Glomerular endothelial cell (primary cell): ENCODE measurements around the gene G0S2. TPM values are rescaled to one million over a fixed set of nuclear protein-coding genes. Genes with fewer than 3 reads are reported as not detected.
"Not testable (repeated sequence)": the region's sequence is repeated elsewhere in the genome, so short reads cannot be mapped to it uniquely, and the experiment has no call there.

Source experiments
- DNase-seq: peaks from one replicate; pipeline ENCODE4 v3.0.0-alpha.2; 2011; ENCODE audit warnings: low read depth, low spot score; ENCODE audit errors: extremely low read depth
- total RNA-seq: library from RNA; depleted of rRNA; stranded (reverse); fragments of >200 nt; gene quantifications from 2 replicates; pipeline ENCODE4 v1.2.3, GENCODE V29; 2015

The G0S2 gene
- total RNA-seq, 1 donor from 2014 or later: 6.4 TPM

DNA sequence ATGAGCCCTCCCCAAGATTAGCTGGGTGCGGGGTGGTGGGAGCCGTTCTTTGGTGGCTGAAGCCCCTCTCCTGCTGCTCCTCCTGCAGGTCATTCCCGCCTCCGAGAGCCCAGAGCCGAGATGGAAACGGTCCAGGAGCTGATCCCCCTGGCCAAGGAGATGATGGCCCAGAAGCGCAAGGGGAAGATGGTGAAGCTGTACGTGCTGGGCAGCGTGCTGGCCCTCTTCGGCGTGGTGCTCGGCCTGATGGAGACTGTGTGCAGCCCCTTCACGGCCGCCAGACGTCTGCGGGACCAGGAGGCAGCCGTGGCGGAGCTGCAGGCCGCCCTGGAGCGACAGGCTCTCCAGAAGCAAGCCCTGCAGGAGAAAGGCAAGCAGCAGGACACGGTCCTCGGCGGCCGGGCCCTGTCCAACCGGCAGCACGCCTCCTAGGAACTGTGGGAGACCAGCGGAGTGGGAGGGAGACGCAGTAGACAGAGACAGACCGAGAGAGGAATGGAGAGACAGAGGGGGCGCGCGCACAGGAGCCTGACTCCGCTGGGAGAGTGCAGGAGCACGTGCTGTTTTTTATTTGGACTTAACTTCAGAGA, 448 bp downstream of the G0S2 start:
- no peak for DNase-seq

DNA sequence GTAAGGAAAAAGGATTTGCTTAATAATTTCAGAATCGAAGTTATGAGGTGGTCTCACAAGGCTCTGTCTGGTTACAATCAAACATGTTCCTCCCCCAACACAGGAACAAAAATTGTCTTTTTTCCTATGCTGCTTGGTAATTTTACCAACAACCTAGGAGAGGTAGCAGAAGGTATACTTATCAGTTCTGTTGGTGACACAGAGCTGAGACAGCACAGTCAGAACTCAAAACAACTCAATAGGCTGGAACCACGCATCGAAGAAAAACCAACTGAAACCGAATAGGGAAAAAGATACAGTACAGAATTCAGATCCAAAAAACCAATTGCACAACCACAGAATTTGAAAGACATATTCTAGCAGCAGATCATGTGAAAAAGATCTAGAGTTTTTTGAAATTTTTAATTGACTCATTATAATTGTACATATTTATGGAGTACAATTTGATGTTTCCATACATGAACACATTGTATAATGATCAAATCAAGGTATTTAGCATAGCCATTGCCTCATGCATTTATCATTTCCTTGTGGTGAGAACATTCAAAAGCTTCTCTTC, 3.8 kb downstream of the G0S2 start:
- DNase-seq: no peak

DNA sequence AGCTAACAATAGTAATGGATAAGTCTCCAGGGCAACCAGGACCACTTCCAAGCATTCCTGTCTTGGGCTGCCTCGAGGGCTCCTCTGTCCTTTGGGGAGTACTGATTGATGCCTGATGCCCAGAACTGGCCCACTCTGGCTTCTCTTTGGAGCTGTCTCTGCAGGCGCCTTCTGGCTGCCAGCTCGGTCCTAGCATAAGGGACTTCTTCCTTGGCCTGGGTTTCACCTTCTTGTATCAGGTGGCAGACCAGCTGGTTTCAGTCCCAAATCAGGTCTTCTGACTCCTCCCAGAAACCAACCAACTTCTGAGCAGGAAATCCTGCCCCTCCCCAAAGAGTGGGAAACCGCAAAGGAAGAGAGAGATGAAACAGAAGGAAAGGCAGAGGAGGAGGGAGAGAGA, 10.6 kb downstream of the G0S2 start:
- DNase-seq: no peak

DNA sequence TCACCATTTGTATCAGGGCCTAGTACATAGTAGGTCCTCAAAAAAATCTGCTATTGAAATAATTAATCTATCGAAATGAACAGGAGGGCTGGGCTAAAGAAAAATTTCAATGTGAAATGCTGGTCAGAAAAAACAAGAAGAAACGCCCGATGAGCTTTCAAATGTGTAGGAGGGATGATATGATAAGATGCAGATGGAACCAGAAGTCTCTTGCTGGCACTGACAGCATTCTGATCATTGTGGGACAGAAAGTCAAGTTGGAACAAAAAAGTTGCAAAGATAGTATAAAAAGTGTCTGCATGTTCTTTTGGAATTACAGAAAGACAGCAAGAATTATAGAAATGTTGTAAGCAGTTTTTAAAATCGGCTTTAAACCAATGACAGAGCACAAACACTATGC, 11.1 kb downstream of the G0S2 start:
- no peak for DNase-seq

DNA sequence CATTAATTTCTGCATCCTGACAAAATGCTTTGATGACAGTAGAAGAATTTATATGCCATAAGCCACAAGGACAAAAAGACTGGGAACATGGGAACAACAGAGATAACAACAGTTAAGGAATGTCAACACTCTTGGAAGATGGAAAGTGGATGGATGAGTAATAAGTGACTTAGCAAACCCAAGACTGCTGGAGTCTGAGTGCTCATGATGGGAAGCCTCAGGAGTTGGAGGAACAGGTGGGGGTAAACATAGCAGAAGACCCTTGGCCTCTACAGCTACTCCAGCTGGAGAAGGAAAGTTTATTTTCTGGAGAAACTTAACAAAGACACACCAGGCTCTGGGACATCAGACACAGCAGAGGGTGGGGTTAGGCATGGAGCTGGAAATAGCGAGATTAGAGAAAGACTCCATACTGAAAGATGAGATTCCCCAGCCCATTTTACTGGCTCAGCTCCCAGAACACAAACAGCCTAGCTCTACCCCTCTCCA, 13.6 kb downstream of the G0S2 start:
- DNase-seq: no peak

DNA sequence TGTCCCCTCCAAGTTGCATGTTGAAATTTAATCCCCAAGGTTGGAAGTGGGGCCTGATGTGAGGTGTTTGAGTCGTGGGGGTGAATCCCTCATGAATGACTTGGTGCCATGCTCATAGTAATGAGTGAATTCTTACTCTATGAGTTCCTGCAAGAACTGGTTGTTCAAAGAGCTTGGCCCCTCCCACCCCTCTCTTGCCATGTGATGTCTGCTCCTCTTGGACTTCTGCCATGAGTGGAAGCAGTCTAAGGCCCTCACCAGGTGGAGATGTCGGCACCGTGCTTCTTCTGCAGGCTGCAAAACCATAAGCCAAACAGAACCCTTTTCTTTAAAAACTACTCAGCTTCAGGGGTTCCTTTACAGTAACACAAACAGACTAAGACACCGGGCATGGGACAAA, 14.3 kb downstream of the G0S2 start:
- DNase-seq: no peak

DNA sequence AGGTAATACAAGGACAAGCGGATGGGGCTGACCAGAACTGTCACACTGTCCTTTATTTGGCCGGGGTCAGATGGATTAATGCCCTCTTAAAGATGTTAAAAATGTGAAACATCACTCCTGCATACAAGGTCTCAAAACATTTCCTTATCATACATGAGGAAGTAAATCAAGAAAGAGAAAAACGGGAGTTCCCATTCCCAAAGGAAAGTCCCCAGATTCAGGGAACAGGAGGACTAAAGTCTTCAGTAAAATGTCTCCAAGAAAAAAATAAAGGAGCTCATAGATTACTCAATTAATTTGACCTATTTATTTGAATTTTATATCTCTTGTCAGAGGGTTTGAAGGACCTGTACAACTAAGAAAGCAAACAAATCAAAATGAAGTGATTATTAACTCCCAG, 16.0 kb downstream of the G0S2 start:
- no peak for DNase-seq

DNA sequence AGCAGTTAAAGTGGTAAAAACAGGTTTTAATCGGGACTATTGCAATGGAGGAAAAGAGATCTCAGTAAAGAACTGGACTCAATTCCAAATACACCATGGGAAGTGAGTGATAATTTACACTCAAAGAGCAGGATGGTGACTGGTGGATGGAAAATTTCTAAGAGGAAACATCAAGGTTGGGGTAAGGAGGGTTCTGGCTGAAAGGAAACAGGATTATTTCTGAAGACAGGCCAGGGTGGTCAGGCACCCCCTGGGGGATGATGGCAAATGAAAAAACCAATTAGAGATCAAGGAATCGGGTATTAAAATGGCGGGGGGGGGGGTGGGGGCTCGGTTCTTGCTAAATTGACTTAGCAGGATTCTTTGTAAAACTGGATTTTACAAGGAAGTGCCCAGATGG, 17.1 kb downstream of the G0S2 start:
- no peak for DNase-seq

DNA sequence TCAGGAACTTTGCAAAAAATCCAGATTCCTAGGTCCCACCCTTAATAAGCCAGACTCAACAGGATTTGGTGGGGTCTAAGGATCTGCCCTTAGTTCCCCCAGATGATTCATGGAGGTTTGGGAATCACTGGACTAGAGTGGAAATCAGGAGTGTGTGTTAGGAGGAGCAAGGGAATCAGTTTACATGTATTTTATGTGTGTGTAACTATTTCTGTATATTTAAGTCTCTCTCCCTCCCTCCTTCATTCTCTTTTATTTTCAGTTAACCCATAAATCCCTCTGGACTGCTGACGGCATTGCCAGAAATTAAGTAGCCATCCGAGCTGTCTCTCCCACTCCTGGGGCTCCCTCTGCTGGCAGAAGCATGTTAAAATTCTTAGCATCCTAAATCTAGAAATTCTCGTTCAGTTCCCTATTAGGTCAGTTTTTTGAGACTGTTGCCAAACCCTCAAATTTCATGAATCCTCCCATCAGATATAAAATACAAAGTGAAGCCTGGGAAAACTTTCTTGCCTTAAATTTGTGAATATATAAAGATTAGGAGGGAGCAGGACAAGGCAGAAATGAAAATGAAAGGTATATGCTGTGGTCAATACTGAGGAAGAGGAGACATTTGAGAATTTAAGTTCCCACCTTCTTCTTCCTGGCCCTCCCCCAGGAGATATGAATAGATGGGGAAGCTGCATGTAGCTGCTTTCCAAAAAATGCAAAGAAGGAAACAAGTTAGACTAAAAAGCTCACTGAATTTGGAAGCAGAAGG, 17.7 kb downstream of the G0S2 start:
- peak; percentile 42 for DNase-seq

DNA sequence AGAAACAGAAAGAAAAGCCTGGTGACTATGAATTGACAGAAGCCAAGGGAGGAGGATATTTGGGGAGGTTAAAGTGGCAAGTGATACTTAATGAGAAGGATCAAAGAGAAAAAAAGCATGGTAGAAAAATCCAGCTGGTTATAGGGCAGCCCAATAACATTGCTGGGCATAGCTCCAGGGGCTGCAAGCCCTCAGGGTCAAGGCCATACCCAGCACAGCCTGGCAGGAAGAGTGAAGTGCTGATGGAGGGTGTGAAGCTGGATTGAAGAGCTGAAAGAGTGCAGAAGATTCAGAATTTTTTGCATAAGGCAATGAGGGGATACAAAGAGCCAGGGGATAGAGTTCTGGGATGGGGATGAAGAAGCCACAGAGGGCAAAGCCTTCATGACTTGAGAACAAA, 21.5 kb downstream of the G0S2 start:
- no peak for DNase-seq

DNA sequence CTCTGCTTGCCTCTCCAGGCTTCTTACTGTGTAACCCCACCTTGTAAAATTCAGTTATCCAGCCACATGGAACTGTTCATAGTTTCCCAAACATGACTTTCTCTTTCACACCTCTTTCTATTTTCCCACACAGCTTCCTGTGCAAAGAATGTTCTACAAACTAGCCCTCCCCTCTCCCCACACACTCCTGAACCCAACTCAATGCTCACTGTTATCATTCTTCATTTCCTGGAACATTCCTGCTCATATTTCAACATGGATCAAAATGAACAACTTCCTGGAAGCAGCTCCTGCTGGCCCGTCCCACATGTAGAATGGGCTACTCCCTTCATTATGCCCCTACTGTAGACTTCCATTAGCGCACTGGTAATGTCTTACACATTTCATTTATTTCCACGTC, 21.9 kb downstream of the G0S2 start:
- DNase-seq: no peak

DNA sequence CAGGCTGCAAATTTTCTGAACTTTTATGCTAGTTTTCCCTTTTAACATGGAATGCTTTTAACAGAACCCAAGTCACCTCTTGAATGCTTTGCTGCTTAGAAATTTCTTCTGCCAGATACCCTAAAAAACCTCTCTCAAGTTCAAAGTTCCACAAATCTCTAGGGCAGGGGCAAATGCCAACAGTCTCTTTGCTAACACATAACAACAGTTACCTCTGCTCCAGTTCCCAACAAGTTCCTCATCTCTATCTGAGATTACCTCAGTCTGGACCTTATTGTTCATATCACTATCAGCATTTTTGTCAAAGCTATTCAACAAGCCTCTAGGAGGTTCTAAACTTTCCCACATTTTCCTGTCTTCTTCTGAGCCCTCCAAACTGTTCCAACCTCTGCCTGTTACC, 25.5 kb downstream of the G0S2 start:
- DNase-seq: not testable (repeated sequence)

DNA sequence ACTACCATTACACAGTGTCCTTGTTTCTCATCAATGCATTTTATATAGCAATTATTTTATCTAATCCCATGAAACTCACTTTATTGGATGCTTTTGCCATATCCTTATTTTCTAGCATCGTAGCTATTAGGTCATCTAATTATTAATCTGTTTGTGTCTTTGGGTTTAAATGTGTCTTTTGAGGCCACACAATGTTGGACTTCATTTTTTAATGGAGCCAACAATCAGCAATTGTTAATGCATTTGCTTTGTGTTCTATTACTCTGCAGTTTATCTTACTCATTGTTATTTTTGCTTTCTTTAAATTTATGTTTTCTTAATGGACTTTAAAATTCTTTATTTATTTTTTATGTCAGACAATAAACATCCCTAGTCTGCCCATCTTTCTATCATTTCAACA, 27.6 kb downstream of the G0S2 start:
- DNase-seq: no peak

DNA sequence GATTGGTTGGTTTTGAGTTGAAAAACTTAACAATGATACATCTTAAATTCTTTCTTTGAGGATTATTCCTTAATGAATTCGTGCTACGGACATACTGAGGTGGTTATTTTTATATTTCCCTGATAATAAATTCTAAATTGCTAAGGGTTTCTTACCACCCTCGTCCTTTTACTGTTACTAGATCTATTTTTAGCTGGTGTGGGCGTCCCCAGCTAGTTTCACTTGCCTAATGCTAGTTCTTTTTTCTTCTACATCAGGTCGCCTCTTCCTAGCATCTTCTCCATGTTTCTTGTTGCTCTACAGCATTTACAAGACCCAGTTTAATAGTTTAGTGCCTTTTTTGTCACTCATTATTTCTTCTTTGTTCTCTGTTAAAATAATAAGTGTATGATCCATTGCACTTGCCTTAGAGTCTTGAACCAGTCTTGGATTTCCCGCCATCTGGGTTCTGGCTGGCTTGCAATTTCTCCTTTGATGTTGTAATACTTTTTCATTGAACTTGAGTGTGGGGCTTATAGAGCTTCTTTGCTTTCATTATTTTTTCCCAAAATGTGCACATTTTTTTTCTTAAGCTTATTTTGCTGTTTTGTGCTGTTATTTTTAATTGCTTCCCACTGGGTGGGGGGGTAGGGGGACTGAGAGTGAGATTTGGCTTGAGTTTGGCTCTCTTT, 28.8 kb downstream of the G0S2 start:
- DNase-seq: no peak

DNA sequence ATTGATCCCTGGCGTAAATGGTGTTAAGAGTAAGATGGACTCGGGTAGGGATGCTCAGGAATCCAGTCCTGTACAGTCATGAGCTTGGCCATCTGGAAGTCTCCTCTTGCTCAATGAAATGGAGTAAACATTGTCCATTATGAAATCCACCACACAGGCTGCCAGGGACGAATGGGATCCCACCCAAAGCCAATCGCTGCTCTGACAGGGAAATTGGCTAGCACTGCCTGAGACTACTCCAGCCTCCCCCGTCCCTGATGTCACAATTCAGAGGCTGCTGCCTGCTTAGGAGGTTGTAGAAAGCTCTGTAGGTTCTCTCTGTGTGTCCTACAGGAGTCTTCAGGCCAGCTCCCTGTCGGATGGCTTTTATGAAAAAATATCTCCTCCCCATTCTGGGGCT, 29.4 kb downstream of the G0S2 start, which contains the start of gene HSD11B1:
Gene HSD11B1 (plus strand): TSS at position 263 of the 400 bp plus-strand sequence. CDS start 97 bp downstream, at position 360.
- DNase-seq: no peak

DNA sequence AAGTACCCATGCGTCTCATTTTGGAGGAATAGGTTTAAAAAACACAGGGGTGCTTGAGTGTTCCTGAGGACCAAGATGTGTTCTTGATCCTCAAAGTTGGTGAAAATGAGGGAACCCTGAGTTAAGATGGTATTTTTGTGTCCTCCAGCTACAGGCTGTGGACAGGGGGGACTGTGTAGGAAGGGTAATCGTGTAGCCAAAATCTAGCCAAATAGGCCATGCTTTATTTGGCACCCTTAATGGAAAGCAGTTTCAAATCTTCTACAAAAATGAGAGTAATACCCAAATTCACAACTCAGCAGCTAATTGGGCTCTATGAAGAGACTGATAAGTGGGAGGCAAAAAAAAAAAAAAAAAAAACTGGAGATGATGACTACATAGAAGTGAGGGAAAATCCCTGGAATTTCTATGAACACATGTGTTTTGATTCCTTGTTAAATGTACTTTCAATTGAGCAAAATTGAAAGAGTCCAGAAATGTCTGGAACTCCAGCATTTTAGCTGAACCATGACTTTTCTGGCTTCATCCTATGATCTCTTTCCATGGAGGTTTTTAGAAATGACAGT, 29.9 kb downstream of the G0S2 start:
- DNase-seq: no peak

DNA sequence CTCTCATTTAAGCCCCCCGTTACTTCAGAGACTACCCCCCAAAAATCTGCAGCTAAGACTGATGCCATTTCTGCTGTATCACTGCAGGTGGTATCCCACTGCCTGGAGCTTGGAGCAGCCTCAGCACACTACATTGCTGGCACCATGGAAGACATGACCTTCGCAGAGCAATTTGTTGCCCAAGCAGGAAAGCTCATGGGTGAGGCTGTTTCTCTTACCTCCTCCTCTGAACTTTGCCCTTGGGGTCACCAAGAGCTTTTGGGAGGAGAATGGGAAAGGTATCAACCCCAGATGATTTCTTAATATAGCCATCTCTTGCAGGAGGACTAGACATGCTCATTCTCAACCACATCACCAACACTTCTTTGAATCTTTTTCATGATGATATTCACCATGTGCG, 31.4 kb downstream of the G0S2 start:
- DNase-seq: no peak

DNA sequence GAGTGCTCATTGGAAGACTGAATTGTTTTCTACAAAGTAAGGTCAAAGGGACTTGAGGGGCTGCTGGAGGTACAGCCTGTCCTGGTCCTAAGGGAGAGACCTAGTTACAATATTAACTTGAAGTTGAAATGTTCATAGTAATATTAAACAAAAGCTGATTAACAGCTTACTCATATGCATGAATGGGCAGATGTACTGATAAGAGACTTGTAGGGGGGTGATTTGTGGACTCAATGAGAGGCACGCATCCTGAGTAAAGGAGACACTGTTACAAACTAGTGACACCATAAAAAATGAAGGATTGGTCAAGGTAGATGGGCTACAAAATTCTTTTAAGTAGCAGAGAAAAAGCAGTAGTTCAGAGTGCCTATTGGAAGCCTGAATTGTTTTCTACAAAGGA, 32.1 kb downstream of the G0S2 start:
- DNase-seq: no peak

DNA sequence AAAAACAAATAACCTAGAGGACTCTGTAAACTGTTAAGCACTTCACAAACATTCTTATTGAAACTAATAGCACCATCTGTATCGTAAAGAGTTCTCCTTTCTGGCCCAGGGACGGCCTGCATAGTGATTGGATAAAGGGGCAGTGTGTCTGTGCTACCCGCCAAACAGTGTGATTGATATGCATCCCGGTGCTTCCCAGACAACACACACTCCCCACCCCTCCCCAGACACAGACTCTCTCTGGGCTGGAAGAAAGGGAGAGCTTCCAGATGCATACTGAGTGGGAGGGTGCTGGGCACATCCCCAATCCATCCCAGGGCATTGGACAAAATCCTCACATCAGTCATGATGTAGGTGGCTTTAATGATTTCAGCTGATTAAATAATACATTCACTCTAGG, 33.1 kb downstream of the G0S2 start:
- no peak for DNase-seq

DNA sequence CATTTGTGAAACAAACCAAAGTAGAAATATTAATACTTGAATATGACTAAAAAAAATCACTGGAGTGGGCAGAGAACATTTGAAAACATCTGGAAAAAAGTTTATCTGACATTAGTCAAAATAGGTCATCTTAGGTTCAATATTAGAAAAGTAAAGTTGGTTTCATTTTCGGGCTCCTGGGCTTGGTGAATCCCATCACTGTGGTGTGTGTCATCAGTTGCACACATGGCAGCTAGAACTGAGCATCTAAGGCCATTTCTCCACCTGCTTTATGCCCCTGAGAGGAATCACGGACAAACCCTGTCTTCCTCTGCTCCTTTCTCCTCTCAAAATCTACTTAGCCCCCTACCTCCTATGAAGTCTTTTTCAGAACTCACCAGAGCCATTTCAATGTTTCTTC, 34.9 kb downstream of the G0S2 start:
- DNase-seq: no peak

DNA sequence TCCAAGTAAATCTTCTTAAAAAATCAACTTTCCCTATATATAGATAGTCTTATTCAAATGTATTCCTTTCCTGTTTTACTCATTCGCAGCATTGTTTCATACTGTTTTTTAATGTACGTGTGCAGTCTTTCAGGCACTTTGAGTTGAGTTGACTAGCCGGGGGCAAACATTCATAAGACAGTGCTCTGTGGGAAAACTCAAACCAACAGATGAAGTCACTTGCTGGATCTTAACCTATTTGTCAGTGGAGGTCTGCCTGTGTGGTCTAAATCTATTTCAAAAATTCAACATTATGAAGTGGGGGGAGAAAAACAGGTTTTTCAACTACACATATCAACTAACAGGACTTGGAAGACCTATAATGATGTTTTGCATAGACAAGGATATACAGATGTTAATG, 35.6 kb downstream of the G0S2 start:
- DNase-seq: no peak
